Measurements from ENCODE around the gene MEP1B.

The MEP1B gene

DNA sequence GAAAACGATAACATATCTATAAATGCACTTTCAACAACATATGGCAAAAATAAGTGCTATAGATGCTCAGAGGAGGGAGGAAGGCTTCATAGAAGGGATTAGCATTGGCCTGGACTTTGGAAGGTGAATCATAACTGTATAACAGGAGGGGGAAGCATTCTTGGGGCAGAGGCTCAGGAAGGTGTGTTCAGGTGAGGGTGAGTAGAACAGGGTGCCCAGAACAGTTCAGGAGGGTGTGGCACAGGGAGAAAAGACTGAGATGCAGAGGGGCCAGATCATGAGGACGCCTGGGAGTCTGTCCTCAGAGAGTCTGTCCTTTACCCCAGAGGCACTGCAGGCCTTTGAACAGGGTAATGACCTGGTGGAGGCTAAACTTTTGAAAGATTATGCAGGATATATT lies 29.3 kb upstream of the MEP1B start:
- TF ChIP-seq EZH2phosphoT487 (IDR thresholded peaks at IDR 0.05; ENCODE audit: borderline replicate concordance, low read length) = no peak
- TF ChIP-seq, protein P1, sequence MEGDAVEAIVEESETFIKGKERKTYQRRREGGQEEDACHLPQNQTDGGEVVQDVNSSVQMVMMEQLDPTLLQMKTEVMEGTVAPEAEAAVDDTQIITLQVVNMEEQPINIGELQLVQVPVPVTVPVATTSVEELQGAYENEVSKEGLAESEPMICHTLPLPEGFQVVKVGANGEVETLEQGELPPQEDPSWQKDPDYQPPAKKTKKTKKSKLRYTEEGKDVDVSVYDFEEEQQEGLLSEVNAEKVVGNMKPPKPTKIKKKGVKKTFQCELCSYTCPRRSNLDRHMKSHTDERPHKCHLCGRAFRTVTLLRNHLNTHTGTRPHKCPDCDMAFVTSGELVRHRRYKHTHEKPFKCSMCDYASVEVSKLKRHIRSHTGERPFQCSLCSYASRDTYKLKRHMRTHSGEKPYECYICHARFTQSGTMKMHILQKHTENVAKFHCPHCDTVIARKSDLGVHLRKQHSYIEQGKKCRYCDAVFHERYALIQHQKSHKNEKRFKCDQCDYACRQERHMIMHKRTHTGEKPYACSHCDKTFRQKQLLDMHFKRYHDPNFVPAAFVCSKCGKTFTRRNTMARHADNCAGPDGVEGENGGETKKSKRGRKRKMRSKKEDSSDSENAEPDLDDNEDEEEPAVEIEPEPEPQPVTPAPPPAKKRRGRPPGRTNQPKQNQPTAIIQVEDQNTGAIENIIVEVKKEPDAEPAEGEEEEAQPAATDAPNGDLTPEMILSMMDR (IDR thresholded peaks at IDR 0.05; ENCODE audit: low read depth, low read length, poor library complexity, severe bottlenecking) = no peak
- no peaks in the 10 kb centered on the region for H4K20me1 ChIP-seq (ENCODE audit: control insufficient read depth, insufficient read depth, low read depth, low read length)

DNA sequence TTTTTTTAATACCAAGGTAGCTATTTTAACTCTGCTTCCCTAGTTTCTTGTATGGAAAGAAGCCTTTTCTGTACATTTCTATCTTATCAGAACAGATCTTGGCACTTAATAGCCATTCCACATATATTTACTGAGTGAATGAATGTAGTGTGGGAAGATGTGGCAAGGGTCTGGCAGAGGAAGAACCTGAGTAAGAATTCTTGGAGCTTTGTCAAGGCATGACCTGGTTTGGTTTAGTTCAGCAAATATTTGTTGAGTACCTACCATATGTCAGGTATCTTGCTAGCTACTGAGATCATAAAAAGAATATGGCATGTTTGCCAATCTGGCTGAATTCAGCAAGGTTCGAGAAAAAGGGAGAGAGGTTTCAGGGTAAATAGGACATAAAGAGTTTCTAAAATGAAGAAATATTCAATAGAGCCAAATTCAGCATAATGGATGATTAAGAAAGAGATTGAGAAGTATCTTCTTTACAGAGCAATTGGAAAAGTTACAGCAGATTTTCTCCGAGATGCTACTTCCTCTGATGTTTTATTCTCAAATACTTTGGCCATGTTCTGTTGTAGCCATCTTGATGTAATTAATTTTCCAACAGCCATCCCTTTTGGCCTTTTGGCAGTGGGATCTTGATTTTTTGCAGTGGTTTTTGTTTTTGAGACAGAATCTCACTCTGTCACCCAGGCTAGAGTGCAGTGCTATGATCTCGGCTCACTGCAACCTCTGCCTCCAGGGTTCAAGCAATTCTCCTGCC lies 21.7 kb upstream of the MEP1B start:
- H3K9me3 ChIP-seq (ENCODE audit: control insufficient read depth, insufficient read depth, low read length) = no peaks in the 10 kb centered on the region
- no peaks in the 10 kb centered on the region for H3K36me3 ChIP-seq (ENCODE audit: control insufficient read depth, low read length)
- no peaks in the 10 kb centered on the region for H4K20me1 ChIP-seq (ENCODE audit: control insufficient read depth, insufficient read depth, low read depth, low read length)
- H3K4me3 ChIP-seq (ENCODE audit: low read length) = no peak overlapping the region
- H3K4me2 ChIP-seq (ENCODE audit: low read length) = no peak overlapping the region
- H3K4me1 ChIP-seq (ENCODE audit: control insufficient read depth, low read length) = no peaks in the 10 kb centered on the region
- H3K27me3 ChIP-seq (ENCODE audit: control insufficient read depth, low read length) = 0 out of 2 replicates have a peak, but pooled peaks cover 2% of the 10 kb centered on the region
- no peaks in the 10 kb centered on the region for H3F3A ChIP-seq (ENCODE audit: control insufficient read depth, insufficient read depth)
- H3K27ac ChIP-seq (ENCODE audit: low read depth, low read length) = no peak overlapping the region
- no peaks in the 10 kb centered on the region for H3K9me2 ChIP-seq (replicated peaks; ENCODE audit: control insufficient read depth, low read length)
- TF ChIP-seq, protein P1 (IDR thresholded peaks at IDR 0.05; ENCODE audit: low read depth, low read length, poor library complexity, severe bottlenecking) = no peak
- TF ChIP-seq EZH2phosphoT487 (IDR thresholded peaks at IDR 0.05; ENCODE audit: borderline replicate concordance, low read length) = no peak
- H3K79me2 ChIP-seq (ENCODE audit: control insufficient read depth, low read length) = no peaks in the 10 kb centered on the region

More for the DNA sequence above, 29.3 kb upstream of the MEP1B start:
- no peak overlapping the region for H3K4me2 ChIP-seq (ENCODE audit: low read length)
- H3K4me1 ChIP-seq (ENCODE audit: control insufficient read depth, low read length) = 0 out of 2 replicates have a peak, but pooled peaks cover 3% of the 10 kb centered on the region
- no peaks in the 10 kb centered on the region for H3K9me2 ChIP-seq (replicated peaks; ENCODE audit: control insufficient read depth, low read length)
- no peaks in the 10 kb centered on the region for H3K36me3 ChIP-seq (ENCODE audit: control insufficient read depth, low read length)
- H3K79me2 ChIP-seq (ENCODE audit: control insufficient read depth, low read length) = no peaks in the 10 kb centered on the region
- H3K27me3 ChIP-seq (ENCODE audit: control insufficient read depth, low read length) = peaks cover 7% of the 10 kb centered on the region; the same call in 1 of the 2 replicates
- H3K27ac ChIP-seq (ENCODE audit: low read depth, low read length) = no peak overlapping the region
- no peaks in the 10 kb centered on the region for H3K9me3 ChIP-seq (ENCODE audit: control insufficient read depth, insufficient read depth, low read length)
- H3F3A ChIP-seq (ENCODE audit: control insufficient read depth, insufficient read depth) = no peaks in the 10 kb centered on the region
- no peak overlapping the region for H3K4me3 ChIP-seq (ENCODE audit: low read length)

DNA sequence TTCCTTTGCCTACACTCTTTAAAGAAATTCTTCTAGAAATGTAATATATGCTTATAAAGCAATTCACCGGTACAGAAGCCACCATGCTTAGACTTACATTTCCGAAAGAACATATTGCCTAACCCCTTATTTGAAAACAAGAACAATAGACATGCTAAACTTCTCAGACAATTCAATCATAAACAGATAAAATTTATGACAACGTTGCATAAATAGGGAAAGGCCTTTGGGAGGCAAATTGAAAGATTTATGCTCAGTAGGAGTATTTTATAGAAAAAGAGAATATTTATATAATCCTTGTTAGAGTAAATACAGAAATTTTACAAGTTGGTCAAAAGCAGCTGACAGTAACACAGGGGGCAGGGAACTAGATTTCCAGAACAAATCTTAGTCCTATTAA lies 16.2 kb upstream of the MEP1B start:
- no peaks in the 10 kb centered on the region for H4K20me1 ChIP-seq (ENCODE audit: control insufficient read depth, insufficient read depth, low read depth, low read length)
- no peak overlapping the region for H3K4me2 ChIP-seq (ENCODE audit: low read length)
- no peaks in the 10 kb centered on the region for H3K9me3 ChIP-seq (ENCODE audit: control insufficient read depth, insufficient read depth, low read length)
- no peak overlapping the region for H3K27ac ChIP-seq (ENCODE audit: low read depth, low read length)
- TF ChIP-seq EZH2phosphoT487 (IDR thresholded peaks at IDR 0.05; ENCODE audit: borderline replicate concordance, low read length) = no peak
- TF ChIP-seq, protein P1 (IDR thresholded peaks at IDR 0.05; ENCODE audit: low read depth, low read length, poor library complexity, severe bottlenecking) = no peak
- no peaks in the 10 kb centered on the region for H3K9me2 ChIP-seq (replicated peaks; ENCODE audit: control insufficient read depth, low read length)
- no peak overlapping the region for H3K4me3 ChIP-seq (ENCODE audit: low read length)
- H3K79me2 ChIP-seq (ENCODE audit: control insufficient read depth, low read length) = no peaks in the 10 kb centered on the region
- H3F3A ChIP-seq (ENCODE audit: control insufficient read depth, insufficient read depth) = no peaks in the 10 kb centered on the region
- no peaks in the 10 kb centered on the region for H3K4me1 ChIP-seq (ENCODE audit: control insufficient read depth, low read length)
- H3K27me3 ChIP-seq (ENCODE audit: control insufficient read depth, low read length) = no peaks in the 10 kb centered on the region
- H3K36me3 ChIP-seq (ENCODE audit: control insufficient read depth, low read length) = no peaks in the 10 kb centered on the region

Measured in DOHH2 (cell line).